H1 (cell line): ENCODE measurements around the gene CDK4. TPM values are rescaled to one million over a fixed set of nuclear protein-coding genes. Genes with fewer than 3 reads are reported as not detected.

Experiments used
- CTCF ChIA-PET: fragments of 300-600 bp; sonication (Branson Sonifier 250); formaldehyde crosslinking; loops from one replicate; lab custom pipeline; 2021; ENCODE audit not compliant: partially characterized antibody; lab: Charles Lee
- POLR2A ChIA-PET: fragments of 300-600 bp; sonication (Branson Sonifier 250); formaldehyde crosslinking; loops from one replicate; lab custom pipeline; 2021; ENCODE audit warnings: inconsistent platforms; ENCODE audit not compliant: partially characterized antibody; lab: Charles Lee
- DNase-seq, 2 experiments: peaks; one replicate each; pipeline versions ENCODE4 v3.0.0 to v3.0.0-alpha.2; 2010 to 2022; ENCODE audit warnings: low spot score in 2 of 2, low read depth in 1 of 2, mixed read lengths in 1 of 2
- FAIRE-seq: peaks from 2 replicates; lab custom pipeline; 2011; peaks lifted over from hg19 to GRCh38; lab: Jason Lieb, UNC
- H2AFZ ChIP-seq: 2 replicates; pipeline ENCODE4 v1.8.1; 2012; ENCODE audit warnings: low read length, inconsistent platforms
- H2AK5ac ChIP-seq: 2 replicates; pipeline ENCODE4 v1.6.1; 2013; ENCODE audit warnings: low read depth, low read length
- H2BK120ac ChIP-seq: replicated peaks from 2 replicates; pipeline ENCODE3; 2013; ENCODE audit warnings: low read depth, low read length, inconsistent platforms
- H2BK12ac ChIP-seq: 2 replicates; pipeline ENCODE4 v1.6.1; 2013; ENCODE audit warnings: low read depth, low read length
- H2BK15ac ChIP-seq: 2 replicates; pipeline ENCODE4 v1.6.1; 2013; ENCODE audit warnings: low read length
- H2BK20ac ChIP-seq: 2 replicates; pipeline ENCODE4 v1.6.1; 2013; ENCODE audit warnings: low read length
- H2BK5ac ChIP-seq: 2 replicates; pipeline ENCODE4 v1.6.1; 2013; ENCODE audit warnings: low read depth, low read length
- H3K14ac ChIP-seq: 2 replicates; pipeline ENCODE4 v1.6.1; 2013; ENCODE audit warnings: inconsistent platforms; ENCODE audit not compliant: insufficient read length
- H3K18ac ChIP-seq: 2 replicates; pipeline ENCODE4 v1.6.1; 2013; ENCODE audit warnings: low read length; ENCODE audit errors: extremely low read depth
- H3K23ac ChIP-seq: 2 replicates; pipeline ENCODE4 v1.6.1; 2013; ENCODE audit warnings: inconsistent platforms; ENCODE audit not compliant: insufficient read length
- H3K23me2 ChIP-seq: 2 replicates; pipeline ENCODE4 v1.6.1; 2013; ENCODE audit warnings: low read depth, low read length
- H3K27ac ChIP-seq: 2 replicates; pipeline ENCODE4 v1.6.1; 2011; ENCODE audit warnings: low read depth, low read length, inconsistent platforms
- H3K27me3 ChIP-seq, 4 experiments: replicated peaks in 1 of 4; 1 replicate in 1 of 4; 2 replicates in 3 of 4; pipeline versions ENCODE4 v1.6.1 to v1.8.1; 2011 to 2013; ENCODE audit warnings: low read length in 3 of 4, mild to moderate bottlenecking in 3 of 4, inconsistent platforms in 2 of 4, mixed read lengths in 2 of 4, moderate library complexity in 1 of 4; ENCODE audit not compliant: control insufficient read depth in 3 of 4, insufficient read depth in 3 of 4; ENCODE audit errors: extremely low read depth in 1 of 4
- H3K36me3 ChIP-seq, 4 experiments: 2 replicates each; pipeline versions ENCODE4 v1.6.1 to v1.8.1; 2011 to 2013; ENCODE audit warnings: mild to moderate bottlenecking in 4 of 4, low read length in 3 of 4, moderate library complexity in 2 of 4, control low read depth in 1 of 4, inconsistent platforms in 1 of 4; ENCODE audit not compliant: insufficient read depth in 4 of 4, control insufficient read depth in 2 of 4
- H3K4ac ChIP-seq: replicated peaks from 2 replicates; pipeline ENCODE3; 2013; ENCODE audit warnings: low read length, low read depth, mixed read lengths, inconsistent platforms; ENCODE audit not compliant: insufficient read length
- H3K4me1 ChIP-seq, 4 experiments: replicated peaks in 1 of 4; 1 replicate in 1 of 4; 2 replicates in 3 of 4; pipeline versions ENCODE4 v1.6.1 to v1.8.1; 2011 to 2013; ENCODE audit warnings: low read length in 3 of 4, inconsistent platforms in 2 of 4, mixed read lengths in 1 of 4; ENCODE audit not compliant: insufficient read depth in 4 of 4, control insufficient read depth in 3 of 4
- H3K4me2 ChIP-seq, 2 experiments: 2 replicates each; pipeline versions ENCODE4 v1.6.1 to v1.8.1; 2011 to 2013; ENCODE audit warnings: low read depth in 2 of 2, low read length in 2 of 2, control low read depth in 1 of 2, inconsistent platforms in 1 of 2, mild to moderate bottlenecking in 1 of 2; ENCODE audit not compliant: insufficient read depth in 1 of 2
- H3K4me3 ChIP-seq, 4 experiments: fragments of 200-600, 300-600 bp in 1 of 4; sonication (generic), shearing (Covaris generic), sonication (Bioruptor Twin) in 1 of 4; 2 replicates each; pipeline versions ENCODE4 v1.5.1 to v1.8.1; 2011 to 2016; ENCODE audit warnings: low read length in 4 of 4, low read depth in 3 of 4, control low read depth in 2 of 4, inconsistent platforms in 2 of 4, mild to moderate bottlenecking in 2 of 4, mixed read lengths in 1 of 4, moderate library complexity in 1 of 4; ENCODE audit not compliant: insufficient read depth in 2 of 4; ENCODE audit errors: extremely low read depth in 1 of 4
- H3K56ac ChIP-seq: replicated peaks from 2 replicates; pipeline ENCODE3; 2013; ENCODE audit warnings: low read depth, mild to moderate bottlenecking, mixed read lengths, low read length, inconsistent platforms; ENCODE audit not compliant: insufficient read length
- H3K79me1 ChIP-seq: 2 replicates; pipeline ENCODE4 v1.6.1; 2013; ENCODE audit warnings: low read depth, low read length, control low read depth
- H3K79me2 ChIP-seq, 2 experiments: 2 replicates each; pipeline versions ENCODE4 v1.6.1 to v1.8.1; 2012 to 2013; ENCODE audit warnings: low read length in 2 of 2, mild to moderate bottlenecking in 2 of 2, inconsistent platforms in 1 of 2; ENCODE audit not compliant: insufficient read depth in 2 of 2, control insufficient read depth in 1 of 2
- H3K9ac ChIP-seq, 4 experiments: replicated peaks in 1 of 4; 1 replicate in 1 of 4; 2 replicates in 3 of 4; pipeline versions ENCODE4 v1.6.1 to v1.8.1; 2011 to 2013; ENCODE audit warnings: low read depth in 3 of 4, low read length in 3 of 4, control low read depth in 2 of 4, mild to moderate bottlenecking in 2 of 4, moderate library complexity in 2 of 4, inconsistent platforms in 1 of 4; ENCODE audit errors: extremely low read depth in 1 of 4
- H3K9me3 ChIP-seq, 2 experiments: 2 replicates each; pipeline versions ENCODE4 v1.6.1 to v1.8.1; 2012 to 2013; ENCODE audit warnings: mild to moderate bottlenecking in 2 of 2, moderate library complexity in 2 of 2, control low read depth in 1 of 2, inconsistent platforms in 1 of 2, low read depth in 1 of 2, low read length in 1 of 2, mixed read lengths in 1 of 2; ENCODE audit not compliant: insufficient read depth in 2 of 2
- H4K20me1 ChIP-seq, 2 experiments: replicated peaks in 1 of 2; 2 replicates each; pipeline versions ENCODE3 to v1.8.1; 2011 to 2013; ENCODE audit warnings: inconsistent platforms in 2 of 2, low read length in 2 of 2, mild to moderate bottlenecking in 1 of 2; ENCODE audit not compliant: insufficient read depth in 2 of 2, control insufficient read depth in 1 of 2
- H4K5ac ChIP-seq: 2 replicates; pipeline ENCODE4 v1.6.1; 2013; ENCODE audit warnings: low read length, low read depth, mixed read lengths, inconsistent platforms; ENCODE audit not compliant: insufficient read length
- H4K8ac ChIP-seq: 2 replicates; pipeline ENCODE4 v1.8.0; 2013; ENCODE audit warnings: mild to moderate bottlenecking, moderate library complexity, low read length, inconsistent platforms; ENCODE audit not compliant: insufficient read depth; ENCODE audit errors: extremely low read depth
- H4K91ac ChIP-seq: replicated peaks from 2 replicates; pipeline ENCODE3; 2013; ENCODE audit warnings: low read length, mixed read lengths, inconsistent platforms; ENCODE audit not compliant: insufficient read length
- BRCA1 ChIP-seq: IDR thresholded peaks from 2 replicates; pipeline ENCODE4 v1.6.1; 2012; ENCODE audit warnings: low read depth, low read length, improper control_type of control experiment
- ZNF274 ChIP-seq: IDR thresholded peaks from 2 replicates; pipeline ENCODE4 v1.7.0; 2012; ENCODE audit warnings: low read length, borderline replicate concordance; ENCODE audit errors: extremely low read depth
- WGBS, 2 experiments: shearing (Covaris generic) in 1 of 2; methylation state at CpG; one replicate each; pipeline versions ENCODE4 v1.1.6 to v1.1.7; 2013 to 2015; ENCODE audit warnings: low lambda C conversion rate in 2 of 2, mixed read lengths in 2 of 2, inconsistent platforms in 1 of 2, low coverage in 1 of 2, missing lambda C conversion rate in 1 of 2; ENCODE audit not compliant: insufficient replicate concordance in 2 of 2, insufficient coverage in 1 of 2, insufficient read length in 1 of 2; ENCODE audit errors: extremely low coverage in 1 of 2, missing lambda C conversion rate in 1 of 2; 5-methylcytosine and 5-hydroxymethylcytosine counted together
- polyA plus RNA-seq, 7 experiments: library from polyadenylated mRNA; depleted of rRNA in 3 of 7; stranded (reverse) in 5 of 7; unstranded in 2 of 7; fragments of >200 nt in 5 of 7; fragments of 200-250 nt in 2 of 7; gene quantifications; 1 replicate in 5 of 7; 2 replicates in 1 of 7; 4 replicates in 1 of 7; pipeline versions ENCODE4 v1.2.1 to v1.2.3, GENCODE V29; 2011 to 2013; ENCODE audit warnings: missing spikeins in 2 of 7, mixed read lengths in 2 of 7
- total RNA-seq: library from RNA; stranded (reverse); fragmentation: NEBNext Ultra II Directional; extraction: Animal tissue kit (Norgen Biotek cat#: 25700); gene quantifications from 2 replicates; pipeline ENCODE4 v1.2.1, GENCODE V29; 2021

CDK4 gene
- total and polyA plus RNA-seq, 2 of the 8 experiments (the other 6 are each of a cell fraction or from before 2014, with no cell fraction given) = 174 to 368 TPM

DNA sequence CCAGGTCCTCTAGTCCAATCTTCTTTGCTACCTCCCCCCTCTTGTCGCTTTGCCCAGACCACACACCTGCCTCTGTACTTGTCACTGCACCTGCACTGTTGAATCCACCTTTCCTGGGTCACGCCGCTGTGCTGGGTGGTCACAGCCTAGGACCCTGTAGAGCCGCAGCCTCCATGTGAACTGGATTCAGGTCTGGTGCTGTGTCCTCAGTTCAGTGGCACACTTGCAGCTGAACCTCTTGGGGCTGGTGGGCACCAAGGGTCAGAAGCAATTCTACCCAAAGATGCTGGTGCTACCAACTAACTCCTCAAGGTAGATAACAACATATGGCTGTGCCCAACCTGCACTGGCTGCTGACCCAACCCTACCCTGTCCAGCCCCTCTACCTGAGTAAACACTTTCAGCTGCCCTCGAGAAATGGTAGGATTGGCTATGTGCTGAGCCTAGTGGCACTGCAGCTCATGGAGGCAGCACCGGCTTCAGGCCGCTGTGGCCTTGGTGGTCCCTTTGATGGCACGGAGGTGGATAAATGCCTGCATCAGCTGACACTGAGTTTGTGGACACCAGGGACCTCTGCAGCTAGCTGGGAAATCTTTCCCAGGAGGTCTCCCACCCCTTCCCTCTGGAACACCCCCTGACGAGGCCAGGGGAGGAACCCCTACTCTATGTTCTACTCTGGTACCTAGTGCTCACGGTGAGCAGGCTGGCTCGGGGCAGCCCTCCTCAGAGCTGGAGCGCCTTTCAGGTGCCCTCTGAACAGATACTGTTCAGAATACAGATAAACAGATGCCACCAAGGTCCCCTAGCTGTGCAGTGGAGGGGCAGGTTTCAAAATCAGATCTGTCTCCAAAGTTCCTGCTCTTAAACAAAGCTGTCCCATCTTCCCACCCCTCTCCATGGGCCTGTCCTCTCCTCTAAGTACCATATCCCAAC is 27.8 kb downstream of the CDK4 start:
- Histone ChIP-seq H3K79me2 (no peaks in the 10 kb centered on the region), H3K79me1 (no peaks in the 10 kb centered on the region), H3K14ac (no peak overlapping the region), H3K4ac (no peak overlapping the region), H3K9ac (no peak overlapping the region), H3K9me3 (no peaks in the 10 kb centered on the region), H2AK5ac (no peak overlapping the region), H4K20me1 (peaks cover 2 to 7% of the 10 kb centered on the region in 2 experiments), H3K27me3 (peaks cover 18 to 50% (median 38%) of the 10 kb centered on the region in 4 experiments), H3K36me3 (peaks cover 0 to 3% (median under 1%) of the 10 kb centered on the region in 4 experiments; a peak in 3 of 8 replicates), H4K91ac (no peak overlapping the region), H2BK120ac (no peak overlapping the region), H3K23me2 (peaks cover 12% of the 10 kb centered on the region; the same call in 1 of the 2 replicates), H2BK15ac (no peak overlapping the region), H3K27ac (no peak overlapping the region), H3K4me1 (peaks cover 0 to 20% (median 13%) of the 10 kb centered on the region in 4 experiments; a peak in 5 of 7 replicates), H2AFZ (no peak overlapping the region), H3K18ac (no peak overlapping the region), H4K8ac (no peak overlapping the region), H3K4me3 (no peak overlapping the region), H2BK5ac (no peak overlapping the region), H3K23ac (no peak overlapping the region), H3K56ac (no peak overlapping the region), H2BK12ac (0 out of 2 replicates have a peak overlapping the region, but pooled peaks have one; percentile 43), H2BK20ac (no peak overlapping the region), H3K4me2 (no peak overlapping the region), H4K5ac (no peak overlapping the region)
- WGBS, 2 experiments = 82% methylated on average over 11 of the region's 12 CpGs; no CpG with 5 or more reads in 1 of the 2 experiments
- FAIRE-seq (no peak), DNase-seq (peak in 1 of 2 experiments; percentile 42)
- ChIA-PET CTCF (interaction anchor here (0.6 to 11.7 kb wide), 8 partner anchors 11 to 303 kb away, joined by 3 to 149 read pairs (median 4); partner anchors contain the start of genes AGAP2 and OS9), POLR2A (interaction anchor here (0.7 to 7.4 kb wide), 9 partner anchors 8 to 141 kb away, joined by 3 to 59 read pairs (median 4); partner anchors contain the start of genes AGAP2 and CYP27B1)
- TF ChIP-seq ZNF274 (no peak), BRCA1 (no peak)
